Ectodermal cell (in vitro differentiated cells): ENCODE results near the gene OR5I1.
"Not testable (repeated sequence)": the region's sequence is repeated elsewhere in the genome, so short reads cannot be mapped to it uniquely, and the experiment has no call there.

ENCODE experiments used
- H3K27ac ChIP-seq: 2 replicates; pipeline ENCODE4 v1.7.0; 2013; ENCODE audit warnings: mild to moderate bottlenecking, low read depth, low read length; ENCODE audit not compliant: insufficient read depth, poor library complexity, severe bottlenecking
- H3K27me3 ChIP-seq: 2 replicates; pipeline ENCODE4 v1.7.0; 2013; ENCODE audit warnings: mild to moderate bottlenecking, low read length; ENCODE audit not compliant: insufficient read depth, control insufficient read depth, poor library complexity, severe bottlenecking
- H3K36me3 ChIP-seq: one replicate; pipeline ENCODE4 v1.7.0; 2013; ENCODE audit warnings: low read length; ENCODE audit not compliant: control insufficient read depth, insufficient read depth
- H3K4me1 ChIP-seq: one replicate; pipeline ENCODE4 v1.7.0; 2013; ENCODE audit warnings: low read length; ENCODE audit not compliant: control insufficient read depth, insufficient read depth
- H3K4me3 ChIP-seq: 2 replicates; pipeline ENCODE4 v1.7.0; 2013; ENCODE audit warnings: low read depth, low read length, control low read depth; ENCODE audit not compliant: insufficient read depth
- H3K9me3 ChIP-seq: 2 replicates; pipeline ENCODE4 v1.7.0; 2013; ENCODE audit warnings: mild to moderate bottlenecking, low read length, moderate library complexity; ENCODE audit not compliant: control insufficient read depth
- WGBS, 2 experiments: methylation state at CpG; one replicate each; pipeline ENCODE4 v1.1.7; 2013; ENCODE audit warnings: missing lambda C conversion rate in 2 of 2; 5-methylcytosine and 5-hydroxymethylcytosine counted together

OR5I1 gene

DNA sequence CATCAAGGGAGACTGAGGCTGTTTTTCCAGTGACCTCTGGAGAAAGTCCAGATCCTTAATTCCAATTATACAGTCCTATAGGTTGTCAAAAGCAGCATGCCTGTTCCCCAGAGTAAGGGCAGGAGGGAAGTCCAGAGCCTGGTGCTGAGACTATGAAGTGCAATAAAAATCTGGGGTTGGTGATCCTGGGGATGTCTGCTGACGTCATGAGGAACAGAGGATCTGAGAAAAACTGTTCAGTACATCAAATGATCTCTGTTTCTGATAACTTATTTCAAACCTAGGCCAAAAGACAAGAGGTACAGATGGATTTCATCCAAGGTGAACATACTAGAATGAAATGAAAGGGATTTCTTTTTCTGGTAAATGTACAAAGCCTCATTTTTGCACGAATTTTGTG is 33.9 kb downstream of the OR5I1 start:
- Histone ChIP-seq H3K27me3 (no peaks in the 10 kb centered on the region), H3K4me1 (no peaks in the 10 kb centered on the region), H3K4me3 (no peak overlapping the region), H3K27ac (no peak overlapping the region), H3K9me3 (peaks cover 13% of the 10 kb centered on the region), H3K36me3 (no peaks in the 10 kb centered on the region)
- WGBS, 2 experiments = 33 to 40% methylated on average over 1 to 2 of the region's 2 CpGs

DNA sequence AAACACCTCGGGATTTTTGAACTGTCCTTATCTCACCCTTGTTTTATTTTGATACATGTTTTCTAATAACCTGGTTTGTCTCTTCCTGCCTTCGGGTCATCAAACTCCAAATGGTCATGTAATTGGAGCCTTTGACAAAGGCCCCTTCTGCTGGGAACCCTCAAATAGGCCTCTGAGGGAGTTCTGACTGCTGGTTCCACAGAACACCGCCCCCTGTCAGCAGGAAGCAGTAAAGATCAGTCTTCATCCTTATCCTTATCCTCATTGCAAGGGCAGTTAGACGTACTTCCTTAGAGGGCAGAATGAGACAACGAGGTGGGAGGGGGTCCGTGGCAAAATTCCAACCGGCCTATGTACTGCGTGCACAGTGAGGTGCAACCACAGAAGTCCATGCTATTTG is 41.0 kb downstream of the OR5I1 start:
- Histone ChIP-seq H3K36me3 (no peaks in the 10 kb centered on the region), H3K4me1 (no peaks in the 10 kb centered on the region), H3K27me3 (no peaks in the 10 kb centered on the region), H3K27ac (no peak overlapping the region), H3K4me3 (no peak overlapping the region), H3K9me3 (peaks cover 10% of the 10 kb centered on the region)
- 77 to 78% methylated on average over 8 of the region's 8 CpGs for WGBS, 2 experiments

DNA sequence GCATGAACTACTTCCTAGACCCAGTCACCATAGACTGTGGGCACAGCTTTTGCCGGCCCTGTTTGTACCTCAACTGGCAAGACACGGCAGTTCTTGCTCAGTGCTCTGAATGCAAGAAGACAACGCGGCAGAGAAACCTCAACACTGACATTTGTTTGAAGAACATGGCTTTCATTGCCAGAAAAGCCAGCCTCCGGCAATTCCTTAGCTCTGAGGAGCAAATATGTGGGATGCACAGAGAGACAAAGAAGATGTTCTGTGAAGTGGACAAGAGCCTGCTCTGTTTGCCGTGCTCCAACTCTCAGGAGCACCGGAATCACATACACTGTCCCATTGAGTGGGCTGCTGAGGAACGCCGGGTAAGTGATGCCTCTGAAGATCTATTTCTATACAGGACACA is 50.7 kb downstream of the OR5I1 start:
- not testable (repeated sequence) for H3K4me1 ChIP-seq, H3K9me3 ChIP-seq, H3K27ac ChIP-seq, H3K36me3 ChIP-seq, H3K27me3 ChIP-seq, H3K4me3 ChIP-seq
- WGBS, 2 experiments = 88 to 91% methylated on average over 9 of the region's 9 CpGs
